Neuron (in vitro differentiated cells): ENCODE measurements around the gene C16orf87.
A peak's percentile ranks its signal among the peaks of the same experiment; 100 is the strongest.

Experiments used
- H2AFZ ChIP-seq: one replicate; pipeline ENCODE4 v1.6.1; 2013; ENCODE audit warnings: low read depth, mild to moderate bottlenecking, inconsistent platforms, low read length, moderate library complexity
- H3K27me3 ChIP-seq: one replicate; pipeline ENCODE4 v1.6.1; 2013; ENCODE audit warnings: low read length; ENCODE audit not compliant: insufficient read depth
- H3K36me3 ChIP-seq: one replicate; pipeline ENCODE4 v1.6.1; 2013; ENCODE audit warnings: low read length; ENCODE audit not compliant: insufficient read depth
- H3K4me1 ChIP-seq: one replicate; pipeline ENCODE4 v1.6.1; 2013; ENCODE audit warnings: low read length; ENCODE audit not compliant: insufficient read depth
- H3K4me3 ChIP-seq: 2 replicates; pipeline ENCODE4 v1.5.1; 2013; ENCODE audit warnings: mild to moderate bottlenecking, low read length, moderate library complexity
- H3K9me3 ChIP-seq: one replicate; pipeline ENCODE4 v1.6.1; 2013; ENCODE audit warnings: low read length

Gene C16orf87

DNA sequence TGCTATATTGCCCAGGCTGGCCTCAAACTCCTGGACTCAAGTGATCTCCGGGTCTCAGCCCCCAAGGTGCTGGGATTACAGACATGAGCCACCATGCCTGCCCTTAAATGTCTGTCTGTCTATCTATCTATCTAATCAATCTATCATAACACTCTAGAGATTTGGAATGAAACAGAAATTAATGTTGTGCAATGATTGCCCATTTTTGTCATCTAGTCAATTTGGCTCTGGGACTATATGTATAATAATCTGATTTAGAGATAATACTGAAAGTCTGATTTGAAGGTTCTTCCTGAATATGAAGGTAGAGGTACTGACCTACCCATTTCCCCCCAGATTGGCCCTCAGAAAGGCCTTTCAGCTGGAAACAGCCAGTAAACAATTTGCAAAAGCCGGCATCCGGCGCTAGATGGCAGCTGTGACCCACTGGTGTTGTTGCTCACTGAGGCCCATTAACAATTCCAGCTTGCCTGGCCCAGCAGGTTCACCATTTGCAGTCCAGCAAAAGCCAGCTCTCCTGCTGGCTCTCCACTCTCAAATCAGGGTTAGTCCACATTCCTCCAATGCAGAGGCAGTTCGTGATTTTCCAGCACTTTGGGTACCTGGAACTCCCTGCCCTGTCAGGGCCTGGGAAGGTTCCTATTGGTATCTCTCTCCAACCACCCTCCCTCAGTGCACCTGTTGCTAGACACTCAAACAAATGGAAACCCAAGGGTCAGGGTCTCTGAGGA, 22.9 kb upstream of the C16orf87 start:
- H3K4me1 ChIP-seq = no peaks in the 10 kb centered on the region
- H2AFZ ChIP-seq = no peak overlapping the region
- no peaks in the 10 kb centered on the region for H3K36me3 ChIP-seq
- H3K4me3 ChIP-seq = no peak overlapping the region
- no peaks in the 10 kb centered on the region for H3K27me3 ChIP-seq
- no peaks in the 10 kb centered on the region for H3K9me3 ChIP-seq

GRCh38 chr16:46852130-46852529, 21.1 kb upstream of the C16orf87 start:
- Histone ChIP-seq H3K27me3 (no peaks in the 10 kb centered on the region), H3K4me1 (no peaks in the 10 kb centered on the region), H2AFZ (no peak overlapping the region), H3K36me3 (no peaks in the 10 kb centered on the region), H3K9me3 (no peaks in the 10 kb centered on the region), H3K4me3 (no peak overlapping the region)

GRCh38 chr16:46850619-46851555, 19.9 kb upstream of the C16orf87 start:
- Histone ChIP-seq H3K36me3 (no peaks in the 10 kb centered on the region), H3K4me3 (no peak overlapping the region), H3K4me1 (no peaks in the 10 kb centered on the region), H3K9me3 (no peaks in the 10 kb centered on the region), H3K27me3 (no peaks in the 10 kb centered on the region), H2AFZ (no peak overlapping the region)

DNA sequence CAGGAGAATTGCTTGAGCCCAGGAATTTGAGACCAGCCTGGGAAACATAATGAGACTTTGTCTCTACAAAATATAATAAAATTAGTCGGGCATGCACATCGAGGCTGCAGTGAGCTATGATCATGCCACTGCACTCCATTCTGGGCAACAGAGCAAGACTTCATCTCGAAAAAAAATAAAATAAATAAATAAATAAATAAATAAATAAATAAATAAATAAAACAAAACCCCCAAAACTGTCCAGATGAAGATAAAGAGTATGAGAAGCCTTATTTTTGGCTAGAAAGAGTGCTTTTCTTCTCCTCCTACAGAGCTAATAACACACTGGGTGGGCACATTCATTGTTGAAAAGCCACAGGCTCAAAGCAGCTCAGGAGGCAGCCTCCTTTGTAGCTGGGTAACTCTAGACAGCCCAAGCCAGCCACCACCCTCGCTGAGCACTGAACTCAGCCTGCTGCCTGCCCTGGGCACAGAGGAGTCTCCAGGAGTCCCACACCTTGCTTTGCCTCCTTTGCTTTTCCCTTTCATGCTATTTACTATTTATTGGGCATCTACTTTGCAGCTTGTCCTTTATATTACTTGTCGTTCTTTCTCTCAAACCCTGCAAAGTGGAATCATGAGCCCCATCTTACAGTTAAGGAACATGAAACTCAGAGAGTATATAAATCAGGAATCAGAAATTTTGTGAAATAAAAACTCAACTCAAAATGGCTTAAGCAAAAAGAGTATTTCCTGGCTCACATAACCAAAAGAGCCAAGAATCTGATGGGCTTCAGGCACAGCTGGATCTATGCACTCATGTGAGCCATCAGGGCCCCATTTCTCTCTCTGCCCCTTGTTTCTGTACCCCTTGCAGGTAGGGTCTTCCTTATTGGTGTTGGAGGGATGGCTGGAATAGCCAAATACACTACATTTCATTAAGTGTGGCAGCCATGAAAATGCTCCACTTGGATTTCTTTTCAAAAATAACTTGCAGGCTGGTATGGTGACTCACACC, 18.1 kb upstream of the C16orf87 start:
- no peak overlapping the region for H2AFZ ChIP-seq
- H3K9me3 ChIP-seq = peaks cover 3% of the 10 kb centered on the region

GRCh38 chr16:46845952-46846351, 15.0 kb upstream of the C16orf87 start:
- Histone ChIP-seq H3K27me3 (no peaks in the 10 kb centered on the region), H3K9me3 (peaks cover 6% of the 10 kb centered on the region), H3K36me3 (no peaks in the 10 kb centered on the region), H3K4me1 (no peaks in the 10 kb centered on the region), H2AFZ (no peak overlapping the region), H3K4me3 (no peak overlapping the region)

More for the DNA sequence above, 18.1 kb upstream of the C16orf87 start:
- Histone ChIP-seq H3K27me3 (no peaks in the 10 kb centered on the region), H3K36me3 (no peaks in the 10 kb centered on the region), H3K4me3 (no peak overlapping the region), H3K4me1 (no peaks in the 10 kb centered on the region)

GRCh38 chr16:46844771-46845170, 13.8 kb upstream of the C16orf87 start:
- Histone ChIP-seq H3K9me3 (peaks cover 6% of the 10 kb centered on the region), H3K4me3 (no peak overlapping the region), H2AFZ (no peak overlapping the region), H3K36me3 (no peaks in the 10 kb centered on the region), H3K4me1 (no peaks in the 10 kb centered on the region), H3K27me3 (no peaks in the 10 kb centered on the region)

DNA sequence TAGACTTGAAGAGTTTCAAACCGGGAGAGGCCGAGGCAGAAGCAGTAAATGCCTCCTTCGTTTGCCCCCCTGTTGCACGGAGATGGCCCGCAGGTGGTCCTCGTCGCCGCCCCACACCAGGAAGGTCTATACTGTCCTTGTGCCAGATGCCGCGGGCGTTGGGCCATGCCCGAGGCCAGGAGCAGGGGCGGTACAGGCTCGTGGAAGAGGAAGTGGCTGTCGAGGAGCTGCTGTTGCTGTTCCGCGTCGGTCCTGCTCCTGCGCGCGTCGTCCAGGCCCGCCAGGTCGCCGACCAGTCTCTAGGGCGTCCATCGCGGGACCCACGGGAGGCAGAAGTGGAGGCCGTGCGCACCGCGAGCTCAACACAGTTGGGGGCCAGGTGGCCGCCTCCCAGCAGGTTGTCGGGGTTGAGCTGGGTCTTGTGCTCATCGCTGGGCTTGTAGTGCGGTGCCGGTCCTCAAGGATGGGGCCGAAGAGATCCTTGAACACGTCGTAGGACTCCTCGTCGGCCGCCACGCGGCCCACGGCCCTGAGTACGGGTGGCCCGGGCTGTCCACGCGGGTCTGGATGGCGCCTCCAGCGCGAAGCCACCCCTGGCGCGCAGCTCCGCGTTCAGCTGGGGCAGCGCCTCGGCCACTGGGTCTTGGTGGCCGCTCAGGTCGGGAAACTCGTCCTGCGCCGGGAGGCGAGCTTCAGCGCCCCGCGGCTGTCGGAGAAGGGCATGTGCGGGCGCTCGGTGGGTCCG, 13.1 kb upstream of the C16orf87 start:
- H3K36me3 ChIP-seq = no peaks in the 10 kb centered on the region
- no peak overlapping the region for H3K4me3 ChIP-seq
- no peaks in the 10 kb centered on the region for H3K4me1 ChIP-seq
- H2AFZ ChIP-seq = no peak overlapping the region
- peaks cover 6% of the 10 kb centered on the region for H3K9me3 ChIP-seq
- no peaks in the 10 kb centered on the region for H3K27me3 ChIP-seq

GRCh38 chr16:46842192-46842895, 11.4 kb upstream of the C16orf87 start:
- H3K4me3 ChIP-seq = no peak overlapping the region

DNA sequence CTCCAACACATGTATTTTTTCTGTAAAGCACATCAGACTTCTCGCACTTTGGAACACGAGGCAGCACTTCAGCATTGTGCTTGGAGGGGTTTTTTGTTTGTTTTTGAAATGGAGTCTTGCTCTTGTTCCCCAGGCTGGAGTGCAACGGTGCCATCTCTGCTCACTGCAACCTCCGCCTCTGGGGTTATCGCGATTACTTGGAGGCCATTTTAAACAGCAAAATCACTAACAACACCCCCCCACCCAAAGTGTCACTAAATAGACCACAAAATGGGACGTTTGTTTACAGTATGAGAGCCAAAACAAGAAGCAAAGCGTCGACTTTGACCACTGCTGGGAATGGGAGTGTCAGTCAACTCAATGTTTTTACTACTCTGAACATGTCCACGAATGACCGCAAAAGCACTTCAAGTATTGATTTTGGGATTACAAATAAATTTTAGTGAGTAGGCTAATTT, 9.0 kb upstream of the C16orf87 start:
- peaks cover 6% of the 10 kb centered on the region for H3K9me3 ChIP-seq
- H3K36me3 ChIP-seq = no peaks in the 10 kb centered on the region
- H2AFZ ChIP-seq = peak overlapping the region; percentile 5
- H3K4me3 ChIP-seq = no peak overlapping the region
- no peaks in the 10 kb centered on the region for H3K4me1 ChIP-seq
- H3K27me3 ChIP-seq = no peaks in the 10 kb centered on the region

More at GRCh38 chr16:46842192-46842895, 11.4 kb upstream of the C16orf87 start:
- no peaks in the 10 kb centered on the region for H3K4me1 ChIP-seq
- no peak overlapping the region for H2AFZ ChIP-seq
- no peaks in the 10 kb centered on the region for H3K27me3 ChIP-seq
- H3K9me3 ChIP-seq = peaks cover 6% of the 10 kb centered on the region
- no peaks in the 10 kb centered on the region for H3K36me3 ChIP-seq

- Histone ChIP-seq H3K9me3 (no peaks in the 10 kb centered on the region), H3K27me3 (no peaks in the 10 kb centered on the region), H3K4me1 (no peaks in the 10 kb centered on the region), H3K4me3 (no peak overlapping the region), H2AFZ (no peak overlapping the region), H3K36me3 (no peaks in the 10 kb centered on the region)
Observed at GRCh38 chr16:46836534-46837530, 5.9 kb upstream of the C16orf87 start.

GRCh38 chr16:46833460-46833800, 2.5 kb upstream of the C16orf87 start:
- H3K9me3 ChIP-seq = no peaks in the 10 kb centered on the region
- peaks cover 8% of the 10 kb centered on the region for H3K4me1 ChIP-seq
- no peaks in the 10 kb centered on the region for H3K27me3 ChIP-seq
- no peaks in the 10 kb centered on the region for H3K36me3 ChIP-seq
- no peak overlapping the region for H2AFZ ChIP-seq
- no peak overlapping the region for H3K4me3 ChIP-seq
